GM18498 (cell line): ENCODE data around the gene FRMPD4.

Source experiments
- ATAC-seq: cut with Tn5 transposase; IDR thresholded peaks from one replicate; pipeline ENCODE4 v1.9.1; 2021; ENCODE audit warnings: mild to moderate bottlenecking, moderate library complexity; ENCODE audit not compliant: unreplicated experiment

Gene FRMPD4

DNA sequence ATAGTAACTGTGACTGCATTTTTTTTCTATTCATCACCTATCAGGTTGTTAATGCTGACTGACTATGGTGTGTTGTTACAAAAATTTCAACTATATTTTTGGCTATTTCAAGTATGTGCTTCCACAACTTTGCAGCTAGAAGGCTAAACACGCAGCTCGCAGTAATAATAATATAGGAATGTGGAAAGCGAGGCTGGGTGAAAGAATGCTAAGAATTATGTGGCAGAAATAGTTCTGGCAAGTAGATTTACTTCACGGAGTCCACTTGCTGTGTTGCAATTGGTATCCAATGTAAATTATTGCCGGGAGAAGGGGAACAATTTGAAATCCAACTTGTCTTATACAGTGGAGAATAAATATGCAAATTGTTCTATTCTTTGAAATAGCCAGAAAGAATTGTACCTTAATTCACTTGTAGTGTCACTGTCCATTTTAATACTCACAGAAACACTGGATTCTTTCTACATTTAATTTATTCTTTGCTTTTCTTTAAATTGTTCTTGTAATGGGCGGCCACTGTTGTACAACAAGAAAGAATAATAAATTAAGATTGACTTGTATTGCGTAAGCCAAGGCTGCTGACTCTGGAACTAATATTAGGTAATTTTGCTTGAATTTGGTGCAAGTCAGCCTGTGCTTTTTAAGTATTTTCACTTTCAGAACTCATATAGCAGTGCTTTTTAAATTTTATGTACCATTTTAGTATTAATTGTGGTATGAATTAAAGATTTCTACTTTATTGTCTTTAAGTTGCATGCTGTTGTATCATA, 154.9 kb downstream of the FRMPD4 start:
- no peak for ATAC-seq

DNA sequence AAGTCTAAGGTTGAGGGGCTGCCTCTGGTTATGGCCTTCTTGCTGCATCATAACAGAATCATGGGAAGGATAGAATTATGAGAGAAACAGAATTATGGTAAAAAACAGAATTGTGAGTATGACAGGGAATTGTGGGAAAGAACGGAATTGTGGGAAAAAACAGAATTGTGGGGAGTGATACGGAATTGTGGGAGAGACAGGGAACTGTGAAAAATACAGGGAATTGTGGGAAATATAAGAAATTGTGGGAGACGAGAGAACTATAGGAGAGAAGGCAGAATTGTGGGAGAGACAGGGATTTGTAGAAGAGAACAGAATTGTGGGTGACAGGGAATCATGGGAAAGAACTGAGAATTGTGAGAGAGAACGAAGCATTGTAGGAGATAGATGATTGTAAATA, 159.1 kb downstream of the FRMPD4 start:
- no peak for ATAC-seq

DNA sequence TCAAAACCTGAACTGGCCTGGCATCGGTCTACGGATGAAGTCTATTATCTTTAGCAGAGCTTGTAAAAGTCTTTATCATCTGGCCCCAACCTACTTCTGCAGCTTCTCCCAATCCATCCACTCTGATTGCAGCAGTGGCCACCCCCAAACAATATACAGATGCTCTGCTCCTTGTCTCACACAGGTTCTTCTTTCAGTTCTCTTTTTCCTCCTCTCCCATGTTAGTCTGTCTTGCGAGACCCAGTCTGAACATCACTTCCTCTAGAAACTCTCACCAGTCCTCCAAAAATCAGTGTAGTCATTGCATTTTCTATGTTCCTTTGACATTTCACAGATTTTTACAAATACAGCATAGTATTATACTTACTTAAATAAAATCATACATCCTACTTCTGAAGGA, 163.0 kb downstream of the FRMPD4 start:
- no peak for ATAC-seq

DNA sequence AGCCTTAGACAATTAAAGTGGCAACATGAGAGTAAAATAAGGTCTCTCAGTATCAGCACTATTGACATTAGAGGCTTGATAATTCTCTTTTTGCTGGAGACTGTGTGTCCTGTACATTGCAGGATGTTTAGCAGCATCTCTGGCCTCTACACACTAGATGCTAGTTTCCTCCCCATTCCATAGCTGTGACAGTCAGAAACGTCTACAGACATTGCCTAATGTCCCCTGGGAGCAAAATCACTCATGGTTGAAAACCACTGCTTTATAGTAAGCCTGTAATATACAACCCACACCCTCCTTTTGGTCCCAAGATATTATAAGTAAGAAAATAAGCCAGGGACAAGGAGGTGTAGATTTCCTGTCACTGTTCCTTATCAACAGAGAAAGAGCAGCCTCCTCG, 166.0 kb downstream of the FRMPD4 start:
- ATAC-seq, result no peak

DNA sequence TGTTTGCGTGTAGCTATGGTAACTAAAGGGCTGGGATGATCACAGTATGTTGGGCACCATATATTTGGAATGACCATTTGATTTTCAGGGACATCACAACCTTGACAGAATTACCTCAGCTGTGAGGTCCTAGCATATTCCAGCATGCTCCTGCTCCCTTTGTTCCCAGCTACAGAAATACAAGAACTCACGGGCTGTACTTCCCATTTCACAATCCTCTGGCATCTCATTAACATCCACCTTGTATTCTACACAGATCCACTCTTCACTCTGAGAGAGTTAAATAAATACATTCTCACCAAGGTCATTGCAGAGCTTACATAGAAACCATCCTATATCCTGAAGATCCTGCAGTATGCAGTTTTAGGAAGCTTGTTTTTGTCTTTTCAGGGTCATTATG, 169.7 kb downstream of the FRMPD4 start:
- no peak for ATAC-seq

DNA sequence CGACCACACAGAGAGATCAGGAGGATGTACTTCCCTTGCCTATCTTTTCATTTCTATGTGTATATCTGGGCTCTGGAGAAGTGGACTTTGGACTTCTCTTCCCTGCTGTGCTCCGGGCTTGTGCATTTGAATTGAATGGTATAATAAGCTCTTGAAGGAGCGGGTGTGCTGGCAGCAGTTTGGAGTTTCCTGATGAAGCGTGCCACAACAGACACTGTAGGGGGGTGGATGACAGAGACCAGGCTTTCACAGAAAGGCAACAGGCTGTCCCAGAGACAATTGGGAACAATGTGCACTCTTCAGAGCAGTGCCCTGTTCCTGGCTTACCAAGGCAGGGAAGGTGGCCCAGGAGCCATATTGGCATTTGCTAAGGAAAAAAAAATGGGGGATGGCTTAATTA, 170.1 kb downstream of the FRMPD4 start:
- no peak for ATAC-seq

DNA sequence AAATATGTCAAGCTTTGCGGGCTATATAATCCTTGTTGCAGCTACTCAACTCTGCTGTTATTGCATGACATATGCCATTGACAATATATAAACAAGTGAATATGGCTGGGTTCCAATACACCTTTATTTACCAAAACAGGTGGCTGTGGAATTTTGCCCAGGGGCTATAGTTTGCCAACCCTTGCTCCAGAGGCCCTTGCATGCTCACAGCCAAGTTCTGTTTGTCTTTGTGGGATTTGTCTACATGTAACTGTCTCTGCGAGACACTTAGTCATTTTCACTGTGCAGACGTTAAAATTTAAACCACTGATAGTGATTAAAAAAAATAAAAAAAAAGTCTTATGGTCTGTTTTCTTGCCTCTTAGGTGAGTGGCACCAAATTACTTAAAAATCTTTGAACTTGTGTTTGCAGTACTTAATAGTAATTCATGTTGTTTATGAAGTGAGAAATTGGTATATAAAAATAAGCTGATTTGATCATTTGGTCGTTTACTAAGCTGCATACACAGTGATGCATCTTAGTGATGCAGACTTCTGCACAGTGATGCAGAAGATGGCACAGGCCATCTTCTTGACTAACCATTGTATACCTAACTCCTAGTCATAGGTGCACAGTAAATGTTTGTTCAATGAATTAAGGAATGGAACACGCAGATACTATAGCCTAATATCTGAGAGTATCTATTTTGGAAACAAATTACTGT, 170.9 kb downstream of the FRMPD4 start:
- ATAC-seq, result no peak

DNA sequence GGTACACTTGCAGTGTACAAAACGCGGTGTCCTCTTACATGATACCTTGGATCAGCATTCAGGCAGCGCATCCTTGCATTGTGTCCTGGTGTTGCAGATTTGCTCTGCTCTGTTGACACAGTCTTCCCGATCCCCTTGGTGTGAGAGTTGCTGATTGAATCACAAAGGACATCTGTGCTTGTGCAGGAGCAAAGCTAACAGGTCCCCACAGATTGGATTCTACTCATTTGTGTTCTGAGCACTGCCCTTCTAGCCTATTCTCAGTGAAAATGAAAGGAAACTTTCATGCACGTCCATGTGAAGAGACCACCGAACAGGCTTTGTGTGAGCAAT, 171.4 kb downstream of the FRMPD4 start:
- no peak for ATAC-seq

DNA sequence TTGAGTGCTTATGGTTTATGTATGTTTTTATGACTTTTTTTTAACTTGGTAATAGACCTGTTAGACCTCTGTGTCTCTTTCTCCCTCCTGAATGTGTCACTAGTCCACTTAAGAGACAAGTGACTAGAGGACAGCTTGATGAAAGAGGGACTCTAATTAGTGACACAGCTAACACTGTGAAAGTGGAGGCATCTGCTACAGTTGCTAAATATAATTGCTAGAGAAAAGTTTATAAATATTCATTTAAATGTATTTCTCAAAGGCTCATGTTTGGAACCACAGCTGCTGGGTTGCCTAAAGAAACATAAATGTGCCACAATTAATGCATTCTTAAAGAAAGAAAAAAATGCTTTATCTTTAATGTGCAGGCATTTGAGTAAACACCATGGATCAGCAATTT, 176.4 kb downstream of the FRMPD4 start:
- ATAC-seq, result no peak

DNA sequence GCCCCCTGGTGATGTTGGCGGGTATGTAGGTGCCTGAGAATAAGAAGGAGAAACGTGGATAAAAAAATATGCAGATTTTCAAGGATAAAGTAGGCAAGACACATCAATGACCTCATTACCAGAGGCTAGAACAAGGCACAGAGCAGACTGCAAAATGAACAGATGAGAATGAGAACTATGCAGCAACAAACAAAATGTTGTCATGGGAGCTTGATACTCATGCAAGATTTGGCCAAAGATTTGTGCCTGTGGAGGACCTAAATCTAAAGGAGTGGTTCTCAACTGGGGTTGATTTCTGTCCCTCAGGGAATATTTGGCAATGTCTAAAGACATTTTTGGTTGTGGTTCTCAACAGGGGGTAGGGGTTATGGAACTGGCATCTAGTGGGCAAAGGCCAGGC, 177.3 kb downstream of the FRMPD4 start:
- ATAC-seq, result no peak

DNA sequence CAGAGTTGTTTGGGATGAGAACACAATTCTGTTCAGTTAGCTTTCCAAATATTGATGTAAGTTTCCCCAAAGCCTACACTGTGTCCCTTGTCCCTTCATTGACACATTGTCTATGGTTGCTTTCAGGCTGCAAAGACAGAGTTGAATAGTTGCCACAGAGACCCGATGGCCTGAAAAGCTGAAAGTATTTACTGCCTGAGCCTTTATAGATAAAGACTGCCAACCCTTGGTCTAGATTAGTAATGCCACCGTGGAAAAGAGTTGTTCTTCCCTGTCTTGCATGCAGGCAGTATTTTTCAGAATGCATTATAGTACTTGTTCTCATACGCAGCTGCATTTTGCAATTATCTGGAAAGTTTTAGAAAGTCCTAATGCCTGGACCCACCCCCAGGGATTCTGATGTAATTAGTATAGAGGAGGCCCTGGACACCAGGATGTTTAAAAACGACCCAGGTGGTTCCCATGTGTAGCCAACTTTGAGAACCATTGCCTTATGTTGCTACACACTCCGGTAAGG, 180.8 kb downstream of the FRMPD4 start:
- ATAC-seq, result no peak

DNA sequence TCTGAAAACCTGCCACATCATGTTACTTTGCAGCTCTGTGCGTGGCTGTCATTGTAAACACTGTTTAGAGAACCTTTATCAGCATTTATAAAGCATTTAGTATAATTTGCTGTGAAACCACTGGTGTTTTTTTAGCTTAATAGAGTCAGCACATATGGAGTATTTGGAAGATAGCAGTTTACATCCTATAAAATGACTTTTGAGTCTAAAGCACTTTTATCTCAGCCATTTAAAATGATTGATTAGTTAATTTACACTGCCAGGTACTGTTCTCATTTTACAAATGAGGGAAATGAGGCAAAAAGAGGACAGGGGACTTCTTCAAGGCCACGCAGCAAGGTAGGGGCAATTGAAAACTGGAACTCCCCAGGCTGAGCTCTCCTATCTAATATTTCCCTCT, 181.7 kb downstream of the FRMPD4 start:
- no peak for ATAC-seq

DNA sequence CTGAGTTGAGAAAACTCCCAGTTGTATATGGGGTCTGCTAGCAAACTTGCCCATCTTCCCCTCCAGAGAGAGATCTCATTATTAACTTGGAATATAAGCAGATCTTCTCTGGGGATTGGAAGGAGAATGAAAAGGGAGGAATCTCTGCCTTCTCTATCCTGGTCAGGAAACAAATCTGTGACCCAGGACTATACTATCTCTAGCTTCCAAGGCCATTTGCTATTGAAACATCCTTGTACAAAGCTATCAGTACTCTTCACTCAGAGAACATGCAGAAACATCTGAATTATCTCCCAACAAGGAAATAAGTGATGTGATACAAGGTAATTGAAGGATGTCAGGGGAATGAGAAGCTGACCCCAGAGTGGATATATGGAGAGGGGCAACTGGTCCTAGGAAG, 183.8 kb downstream of the FRMPD4 start:
- no peak for ATAC-seq

DNA sequence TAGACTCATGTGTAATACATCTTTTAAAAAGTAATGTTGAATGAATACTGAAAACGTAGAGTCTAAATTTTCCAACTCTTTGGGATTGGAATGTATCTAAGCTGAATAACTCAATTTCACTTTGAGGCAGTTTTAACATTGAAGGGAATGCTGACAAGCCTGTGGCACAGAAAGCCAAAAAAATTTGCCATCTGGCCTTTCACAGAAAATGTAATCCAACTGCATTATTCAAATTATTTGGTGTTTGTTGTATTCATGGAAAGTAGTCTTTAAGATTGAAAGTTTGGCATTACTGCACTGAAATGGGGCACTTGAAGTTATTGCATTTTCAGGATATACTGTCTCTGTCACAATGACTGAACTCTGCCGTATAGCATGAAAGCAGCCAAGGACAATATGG, 186.9 kb downstream of the FRMPD4 start:
- ATAC-seq, result no peak

DNA sequence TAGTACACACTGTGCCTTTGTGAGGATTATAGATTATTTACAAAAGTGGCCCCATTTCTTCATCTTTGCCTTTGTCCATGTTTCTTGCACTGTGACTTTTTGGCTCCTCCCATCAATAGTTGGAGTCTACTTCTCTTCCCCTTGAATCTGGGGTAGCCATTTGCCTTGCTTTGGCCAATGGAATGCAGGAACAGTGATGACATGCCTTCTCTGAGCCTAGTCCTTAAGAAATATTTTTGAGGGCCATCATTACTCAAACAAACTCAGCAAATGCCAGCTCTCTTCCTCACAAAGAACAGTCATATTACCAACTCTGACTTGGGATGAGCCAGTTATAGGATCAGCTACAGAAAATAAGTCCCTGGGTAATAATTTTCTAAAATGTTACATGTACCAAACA, 189.6 kb downstream of the FRMPD4 start:
- no peak for ATAC-seq

DNA sequence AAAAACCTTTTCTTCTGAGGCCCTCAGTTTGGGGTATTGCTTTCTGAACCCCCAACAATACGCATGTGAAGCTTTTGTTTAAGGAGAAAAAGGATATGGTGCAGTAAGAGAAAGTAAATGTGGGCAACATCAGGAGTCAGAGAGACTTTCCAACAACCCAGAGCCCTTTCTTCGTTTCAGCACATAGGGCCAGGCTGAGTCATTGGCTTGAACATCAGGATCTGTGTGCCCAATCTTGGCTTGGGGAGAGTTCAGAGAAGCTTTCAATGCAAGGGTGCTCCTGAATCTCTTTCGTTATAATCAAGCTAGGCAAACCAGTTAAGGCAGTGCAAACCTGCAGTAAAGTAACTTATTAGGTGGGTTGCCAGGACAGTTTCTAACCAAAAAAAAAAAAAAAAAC, 191.2 kb downstream of the FRMPD4 start:
- no peak for ATAC-seq

DNA sequence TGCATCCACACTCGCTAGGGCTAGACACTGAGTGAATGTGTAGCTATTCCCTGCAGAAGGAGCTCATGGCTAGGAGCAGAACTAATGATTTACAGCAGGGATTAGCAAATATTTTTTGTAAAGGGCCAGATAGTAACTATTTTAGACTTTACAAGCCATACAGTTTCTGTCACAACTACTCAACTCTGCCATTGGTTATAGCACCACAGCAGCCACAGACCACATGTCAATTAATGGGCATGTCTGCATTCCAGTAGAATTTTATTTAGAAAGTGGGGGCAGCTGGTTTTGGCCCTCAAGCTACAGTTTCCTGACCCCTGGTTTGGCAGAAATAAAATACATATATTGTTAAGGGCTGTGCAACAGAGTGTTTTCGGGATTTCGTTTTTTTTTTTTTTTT, 192.6 kb downstream of the FRMPD4 start:
- no peak for ATAC-seq

DNA sequence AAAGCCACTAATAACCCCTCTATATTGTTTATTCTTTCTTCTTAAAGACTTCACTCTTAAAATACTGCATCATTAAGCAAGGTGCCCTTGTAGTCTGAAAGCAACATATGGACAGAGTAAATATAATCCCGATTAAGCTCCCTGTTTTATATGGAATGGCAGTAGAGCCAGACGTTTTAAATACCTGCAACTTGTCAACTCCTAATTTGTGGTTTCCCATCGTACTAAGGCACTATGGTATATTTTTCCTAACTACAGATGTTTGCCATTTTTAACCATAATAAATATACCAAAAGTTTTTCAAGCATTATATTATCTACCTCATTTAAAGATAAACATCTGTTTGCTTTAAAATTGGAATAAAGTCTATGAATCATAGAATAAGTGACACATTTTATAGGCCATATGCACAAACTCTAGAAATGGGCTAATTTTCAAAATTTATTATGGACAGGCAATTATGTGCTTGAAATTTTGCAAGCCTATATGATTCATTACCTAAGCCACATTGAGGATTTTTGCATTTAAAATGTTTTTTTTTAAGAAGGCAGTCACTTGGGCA, 194.6 kb downstream of the FRMPD4 start:
- no peak for ATAC-seq

DNA sequence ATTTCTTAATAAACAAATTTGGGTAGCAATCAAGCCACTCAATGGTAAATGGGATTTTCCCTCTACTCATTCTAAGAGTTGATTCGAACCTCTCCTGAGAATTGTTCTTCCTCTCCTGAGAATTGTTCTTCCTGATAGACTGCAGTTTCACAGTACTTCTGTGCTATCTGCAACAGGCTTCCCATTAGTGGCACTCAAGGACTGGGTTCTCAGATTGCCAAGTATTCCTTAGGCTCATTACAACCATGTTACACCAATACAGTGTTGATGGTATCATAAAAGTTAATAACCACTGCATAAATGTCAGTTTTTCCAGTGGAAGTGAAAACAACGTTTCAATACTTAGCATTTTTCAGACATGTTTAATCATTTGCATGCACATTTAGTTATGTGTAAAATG, 201.6 kb downstream of the FRMPD4 start:
- ATAC-seq, result no peak

DNA sequence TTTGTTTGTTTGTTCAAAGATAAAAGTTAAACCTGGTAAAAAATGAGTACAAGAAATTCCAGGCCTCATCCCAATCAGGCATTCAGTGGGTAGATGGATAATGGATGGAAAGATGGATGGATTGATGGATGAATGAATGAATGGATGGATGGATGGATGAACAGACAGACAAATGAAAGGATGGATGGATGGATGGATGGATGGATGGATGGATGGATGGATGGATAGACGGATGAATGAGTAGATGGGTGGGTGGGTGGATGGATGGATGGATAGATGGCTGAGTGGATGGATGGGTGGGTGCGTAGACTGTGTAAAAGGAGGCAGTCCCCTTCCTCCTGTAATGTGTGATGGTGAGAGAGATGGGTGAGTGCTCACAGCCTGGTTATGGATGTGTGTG, 206.7 kb downstream of the FRMPD4 start:
- no peak for ATAC-seq

DNA sequence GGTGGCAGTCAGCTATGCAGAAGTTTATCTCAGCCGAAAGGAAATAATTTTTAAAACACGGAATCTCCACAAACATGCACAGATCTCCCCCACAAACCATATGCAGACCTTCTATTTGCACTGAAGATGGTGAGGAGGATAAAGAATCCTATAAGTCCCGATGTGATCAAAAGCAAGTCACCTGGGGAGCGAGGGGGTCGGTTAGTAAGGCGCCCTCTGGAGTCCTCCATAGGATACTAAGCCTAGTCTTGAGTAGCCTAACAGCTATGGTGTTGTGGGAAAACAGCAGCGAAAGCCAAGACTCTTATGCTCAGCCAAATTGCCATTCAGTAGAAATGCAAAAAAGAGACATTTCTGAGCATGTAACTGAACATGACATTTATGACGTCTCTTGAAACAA, 210.9 kb downstream of the FRMPD4 start:
- no peak for ATAC-seq

DNA sequence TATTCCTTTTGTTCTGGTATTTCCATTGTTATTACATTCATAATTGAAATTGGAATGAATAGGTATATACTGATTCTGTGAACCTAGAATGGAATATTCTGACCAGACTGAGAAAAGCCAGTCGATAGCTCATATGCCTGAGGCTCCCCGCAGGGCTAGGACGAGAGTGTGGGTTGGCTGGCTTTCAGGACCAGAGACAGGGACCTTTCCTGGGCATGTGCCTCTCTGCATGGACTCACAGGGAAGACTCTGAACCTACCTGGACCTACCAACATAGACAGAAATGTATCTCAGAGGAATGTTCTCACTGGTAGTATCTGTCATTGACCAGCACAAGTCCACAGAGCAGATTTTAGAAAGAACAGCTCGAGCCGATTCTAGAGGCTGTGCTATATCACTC, 214.6 kb downstream of the FRMPD4 start:
- ATAC-seq, result no peak
